ENCODE data around the gene PIAS3. TPM values are rescaled to one million over a fixed set of nuclear protein-coding genes. Genes with fewer than 3 reads are reported as not detected.

PIAS3 gene
- total and polyA plus RNA-seq, 7 donors = 5.4 to 37.9 (median 17.5) TPM

DNA sequence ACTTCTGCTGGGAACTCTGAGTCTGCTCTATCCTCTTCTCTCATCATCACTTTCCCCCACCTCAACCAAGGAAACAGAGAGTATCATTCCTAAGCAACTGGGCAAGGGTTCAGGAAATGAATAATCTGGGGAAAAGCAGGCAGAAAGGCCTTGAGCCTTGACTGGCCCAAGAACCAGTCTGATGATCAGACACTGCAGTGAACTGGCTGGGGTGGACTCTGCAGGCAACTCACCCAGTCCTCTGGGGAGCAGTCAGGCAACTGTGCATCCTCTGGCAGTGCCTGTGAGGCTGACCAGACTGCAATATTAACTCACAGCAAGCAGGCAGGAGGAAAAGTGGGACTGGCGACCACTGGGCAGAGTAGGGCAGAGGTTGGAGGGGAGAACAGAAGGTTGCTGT, 25.8 kb upstream of the PIAS3 start:
- no peak overlapping the region for H3K27ac ChIP-seq
- no peaks in the 10 kb centered on the region for H3K27me3 ChIP-seq
- intact Hi-C loops (cut with DNase I) = no loop called here
- TF ChIP-seq POLR2A (IDR thresholded peaks at IDR 0.05) (no peak), POLR2AphosphoS5 (IDR thresholded peaks at IDR 0.05) (no peak), EP300 (IDR thresholded peaks at IDR 0.05) (no peak)
- TF ChIP-seq, protein P1, sequence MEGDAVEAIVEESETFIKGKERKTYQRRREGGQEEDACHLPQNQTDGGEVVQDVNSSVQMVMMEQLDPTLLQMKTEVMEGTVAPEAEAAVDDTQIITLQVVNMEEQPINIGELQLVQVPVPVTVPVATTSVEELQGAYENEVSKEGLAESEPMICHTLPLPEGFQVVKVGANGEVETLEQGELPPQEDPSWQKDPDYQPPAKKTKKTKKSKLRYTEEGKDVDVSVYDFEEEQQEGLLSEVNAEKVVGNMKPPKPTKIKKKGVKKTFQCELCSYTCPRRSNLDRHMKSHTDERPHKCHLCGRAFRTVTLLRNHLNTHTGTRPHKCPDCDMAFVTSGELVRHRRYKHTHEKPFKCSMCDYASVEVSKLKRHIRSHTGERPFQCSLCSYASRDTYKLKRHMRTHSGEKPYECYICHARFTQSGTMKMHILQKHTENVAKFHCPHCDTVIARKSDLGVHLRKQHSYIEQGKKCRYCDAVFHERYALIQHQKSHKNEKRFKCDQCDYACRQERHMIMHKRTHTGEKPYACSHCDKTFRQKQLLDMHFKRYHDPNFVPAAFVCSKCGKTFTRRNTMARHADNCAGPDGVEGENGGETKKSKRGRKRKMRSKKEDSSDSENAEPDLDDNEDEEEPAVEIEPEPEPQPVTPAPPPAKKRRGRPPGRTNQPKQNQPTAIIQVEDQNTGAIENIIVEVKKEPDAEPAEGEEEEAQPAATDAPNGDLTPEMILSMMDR (IDR thresholded peaks at IDR 0.05) = no peak
- H3K4me3 ChIP-seq = no peak overlapping the region
- 78 to 91% methylated on average over 1 of the region's 1 CpG for WGBS, 2 donors
- no peaks in the 10 kb centered on the region for H3K9me3 ChIP-seq
- H3K36me3 ChIP-seq = no peaks in the 10 kb centered on the region
- H3K4me1 ChIP-seq = peaks cover 0 to 11% (median 6%) of the 10 kb centered on the region in 4 donors
- no peak for DNase-seq

DNA sequence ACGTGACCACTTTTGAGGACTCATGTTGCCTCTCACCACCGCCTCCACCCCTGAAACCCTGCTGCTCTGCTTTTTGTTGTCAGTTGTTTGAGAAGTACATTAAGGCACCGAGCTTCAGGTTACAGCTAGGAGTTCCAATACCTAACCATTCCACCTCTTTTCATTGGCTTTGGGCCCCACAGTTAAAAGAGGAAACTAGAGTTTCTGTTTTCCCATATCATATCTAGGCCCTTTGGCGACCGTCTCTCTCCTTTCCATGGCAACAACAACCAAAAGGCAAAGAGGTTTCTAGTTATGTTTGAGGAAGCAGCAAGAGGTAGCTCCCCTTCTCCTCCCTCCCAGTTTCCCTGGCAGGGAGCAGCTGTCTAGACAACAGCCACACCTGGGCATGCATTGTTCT, 20.9 kb upstream of the PIAS3 start:
- no peaks in the 10 kb centered on the region for H3K9me3 ChIP-seq
- TF ChIP-seq EP300 (IDR thresholded peaks at IDR 0.05) (no peak), POLR2A (IDR thresholded peaks at IDR 0.05) (no peak), POLR2AphosphoS5 (IDR thresholded peaks at IDR 0.05) (no peak)
- TF ChIP-seq, protein P1 (IDR thresholded peaks at IDR 0.05) = no peak
- WGBS, 2 donors = 50 to 59% methylated on average over 5 of the region's 5 CpGs
- H3K4me1 ChIP-seq = no peaks in the 10 kb centered on the region
- no peaks in the 10 kb centered on the region for H3K36me3 ChIP-seq
- no peaks in the 10 kb centered on the region for H3K27me3 ChIP-seq
- no peak overlapping the region for H3K4me3 ChIP-seq
- intact Hi-C loops (cut with DNase I) = no loop called here
- no peak for DNase-seq
- no peak overlapping the region for H3K27ac ChIP-seq

- Histone ChIP-seq H3K27me3 (no peaks in the 10 kb centered on the region), H3K9me3 (no peaks in the 10 kb centered on the region), H3K27ac (no peak overlapping the region), H3K36me3 (no peaks in the 10 kb centered on the region), H3K4me1 (no peaks in the 10 kb centered on the region), H3K4me3 (no peak overlapping the region)
- no peak for DNase-seq
- WGBS, 2 donors = 89 to 91% methylated on average over 2 of the region's 2 CpGs
- TF ChIP-seq EP300 (IDR thresholded peaks at IDR 0.05) = no peak
- intact Hi-C loops (cut with DNase I) = no loop called here
Measured at GRCh38 chr1:145878724-145879123, 19.8 kb upstream of the PIAS3 start.

GRCh38 chr1:145877923-145878486, 19.1 kb upstream of the PIAS3 start:
- WGBS, 2 donors = 85 to 91% methylated on average over 7 of the region's 7 CpGs
- TF ChIP-seq POLR2A (IDR thresholded peaks at IDR 0.05) (no peak), EP300 (IDR thresholded peaks at IDR 0.05) (no peak), POLR2AphosphoS5 (IDR thresholded peaks at IDR 0.05) (no peak)
- TF ChIP-seq, protein P1 (IDR thresholded peaks at IDR 0.05) = no peak
- no peak for DNase-seq
- peaks cover 0 to 3% (median 2%) of the 10 kb centered on the region in 4 donors for H3K4me1 ChIP-seq
- intact Hi-C loops (cut with DNase I) = no loop called here
- no peak overlapping the region for H3K4me3 ChIP-seq
- no peak overlapping the region for H3K27ac ChIP-seq
- H3K36me3 ChIP-seq = no peaks in the 10 kb centered on the region
- H3K27me3 ChIP-seq = no peaks in the 10 kb centered on the region
- H3K9me3 ChIP-seq = no peaks in the 10 kb centered on the region

- Histone ChIP-seq H3K27ac (no peak overlapping the region), H3K36me3 (no peaks in the 10 kb centered on the region), H3K4me1 (peaks cover 0 to 31% (median 22%) of the 10 kb centered on the region in 4 donors), H3K27me3 (no peaks in the 10 kb centered on the region), H3K4me3 (no peak overlapping the region), H3K9me3 (no peaks in the 10 kb centered on the region)
- WGBS, 2 donors = 95 to 96% methylated on average over 12 of the region's 12 CpGs
- intact Hi-C loops (cut with DNase I) = no loop called here
- TF ChIP-seq POLR2A (IDR thresholded peaks at IDR 0.05) = no peak
- TF ChIP-seq, protein P1 (IDR thresholded peaks at IDR 0.05) = no peak
- TF ChIP-seq POLR2AphosphoS5 (IDR thresholded peaks at IDR 0.05) = no peak
- no peak for TF ChIP-seq EP300 (IDR thresholded peaks at IDR 0.05)
- no peak for DNase-seq
Measured at GRCh38 chr1:145874646-145875045, 15.8 kb upstream of the PIAS3 start.

Measured in sigmoid colon (tissue), 7 donors.